Measurements from ENCODE around the gene FFAR3. TPM values are rescaled to one million over a fixed set of nuclear protein-coding genes. Genes with fewer than 3 reads are reported as not detected.
"Not testable (repeated sequence)": the region's sequence is repeated elsewhere in the genome, so short reads cannot be mapped to it uniquely, and the experiment has no call there.

FFAR3 gene
- total RNA-seq, 1 donor from 2014 or later = not detected

GRCh38 chr19:35348911-35349611 lies 9.2 kb upstream of the FFAR3 start:
- FAIRE-seq = no peak
- no peak for DNase-seq (ENCODE audit: low spot score in 2 of 2)

GRCh38 chr19:35349614-35350521 lies 8.4 kb upstream of the FFAR3 start:
- no peak for DNase-seq (ENCODE audit: low spot score in 2 of 2)
- no peak for FAIRE-seq

GRCh38 chr19:35350591-35350990 lies 7.7 kb upstream of the FFAR3 start:
- no peak for DNase-seq (ENCODE audit: low spot score in 2 of 2)
- no peak for FAIRE-seq

- DNase-seq (ENCODE audit: low spot score in 2 of 2) (no peak), FAIRE-seq (no peak)
Observed at GRCh38 chr19:35351411-35352176, 6.7 kb upstream of the FFAR3 start.

GRCh38 chr19:35352177-35352447 lies 6.1 kb upstream of the FFAR3 start:
- DNase-seq (ENCODE audit: low spot score in 2 of 2) = no peak
- no peak for FAIRE-seq

- DNase-seq (ENCODE audit: low spot score in 2 of 2) (peak; percentile 84 to 88), FAIRE-seq (no peak)
Observed at GRCh38 chr19:35352448-35353304, 5.6 kb upstream of the FFAR3 start.

GRCh38 chr19:35353635-35354034 lies 4.6 kb upstream of the FFAR3 start:
- no peak for DNase-seq (ENCODE audit: low spot score in 2 of 2)
- no peak for FAIRE-seq

GRCh38 chr19:35354898-35355297 lies 3.4 kb upstream of the FFAR3 start:
- no peak for FAIRE-seq
- DNase-seq (ENCODE audit: low spot score in 2 of 2) = no peak

- FAIRE-seq (no peak), DNase-seq (ENCODE audit: low spot score in 2 of 2) (no peak)
Observed at GRCh38 chr19:35355791-35356460, 2.3 kb upstream of the FFAR3 start.

- not testable (repeated sequence) for DNase-seq (ENCODE audit: low spot score in 2 of 2)
Observed at GRCh38 chr19:35358834-35359233, 574 bp downstream of the FFAR3 start.

GRCh38 chr19:35359395-35359794 lies 1.1 kb downstream of the FFAR3 start:
- not testable (repeated sequence) for FAIRE-seq

More at GRCh38 chr19:35358834-35359233, 574 bp downstream of the FFAR3 start:
- not testable (repeated sequence) for FAIRE-seq

GRCh38 chr19:35360081-35360480 lies 1.8 kb downstream of the FFAR3 start:
- not testable (repeated sequence) for DNase-seq (ENCODE audit: low spot score in 2 of 2); FAIRE-seq

More at GRCh38 chr19:35359395-35359794, 1.1 kb downstream of the FFAR3 start:
- DNase-seq (ENCODE audit: low spot score in 2 of 2) = not testable (repeated sequence)

- DNase-seq (ENCODE audit: low spot score in 2 of 2) = no peak
- no peak for FAIRE-seq
Observed at GRCh38 chr19:35360880-35361420, 2.7 kb downstream of the FFAR3 start.

- FAIRE-seq = no peak
Observed at GRCh38 chr19:35362261-35363000, 4.2 kb downstream of the FFAR3 start.

GRCh38 chr19:35363001-35363590 lies 4.8 kb downstream of the FFAR3 start:
- FAIRE-seq = no peak
- DNase-seq (ENCODE audit: low spot score in 2 of 2) = no peak

More at GRCh38 chr19:35362261-35363000, 4.2 kb downstream of the FFAR3 start:
- DNase-seq (ENCODE audit: low spot score in 2 of 2) = no peak

- no peak for FAIRE-seq
Observed at GRCh38 chr19:35363711-35364425, 5.6 kb downstream of the FFAR3 start.

GRCh38 chr19:35365303-35365702 lies 7.0 kb downstream of the FFAR3 start:
- DNase-seq (ENCODE audit: low spot score in 2 of 2) (no peak), FAIRE-seq (no peak)

More at GRCh38 chr19:35363711-35364425, 5.6 kb downstream of the FFAR3 start:
- no peak for DNase-seq (ENCODE audit: low spot score in 2 of 2)

All from frontal cortex (tissue), 4 donors.